ENCODE data around the gene PRSS56.

DNA sequence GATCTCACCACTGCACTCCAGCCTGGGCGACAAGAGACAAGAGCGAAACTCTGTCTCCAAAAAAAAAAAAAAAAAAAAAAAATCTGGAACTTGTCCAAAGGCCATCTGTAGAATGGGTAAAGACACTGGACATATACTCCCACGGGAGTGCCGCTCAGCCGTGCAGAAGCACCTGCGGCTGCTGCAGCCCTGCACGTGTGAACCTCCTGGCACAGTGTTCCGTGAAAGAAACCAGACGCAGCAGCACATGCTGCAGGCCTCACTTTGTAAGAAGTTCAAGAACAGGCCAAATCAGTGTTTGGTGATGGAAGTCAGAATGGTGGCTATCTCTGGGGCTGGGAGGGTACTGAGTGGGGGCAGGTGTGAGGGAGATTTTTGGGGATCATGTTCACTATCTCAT is 12.2 kb downstream of the PRSS56 start:
- TF ChIP-seq, protein P1, sequence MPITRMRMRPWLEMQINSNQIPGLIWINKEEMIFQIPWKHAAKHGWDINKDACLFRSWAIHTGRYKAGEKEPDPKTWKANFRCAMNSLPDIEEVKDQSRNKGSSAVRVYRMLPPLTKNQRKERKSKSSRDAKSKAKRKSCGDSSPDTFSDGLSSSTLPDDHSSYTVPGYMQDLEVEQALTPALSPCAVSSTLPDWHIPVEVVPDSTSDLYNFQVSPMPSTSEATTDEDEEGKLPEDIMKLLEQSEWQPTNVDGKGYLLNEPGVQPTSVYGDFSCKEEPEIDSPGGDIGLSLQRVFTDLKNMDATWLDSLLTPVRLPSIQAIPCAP (CRISPR knock-in tag; IDR thresholded peaks at IDR 0.05; ENCODE audit: low read depth), result no peak
- TF ChIP-seq SP2 (CRISPR knock-in tag; IDR thresholded peaks at IDR 0.05), result no peak
- TF ChIP-seq, protein P2, sequence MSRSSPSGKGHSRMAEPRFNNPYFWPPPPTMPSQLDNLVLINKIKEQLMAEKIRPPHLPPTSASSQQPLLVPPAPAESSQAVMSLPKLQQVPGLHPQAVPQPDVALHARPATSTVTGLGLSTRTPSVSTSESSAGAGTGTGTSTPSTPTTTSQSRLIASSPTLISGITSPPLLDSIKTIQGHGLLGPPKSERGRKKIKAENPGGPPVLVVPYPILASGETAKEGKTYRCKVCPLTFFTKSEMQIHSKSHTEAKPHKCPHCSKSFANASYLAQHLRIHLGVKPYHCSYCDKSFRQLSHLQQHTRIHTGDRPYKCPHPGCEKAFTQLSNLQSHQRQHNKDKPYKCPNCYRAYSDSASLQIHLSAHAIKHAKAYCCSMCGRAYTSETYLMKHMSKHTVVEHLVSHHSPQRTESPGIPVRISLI (CRISPR knock-in tag; IDR thresholded peaks at IDR 0.05; ENCODE audit: borderline replicate concordance), result no peak
- no peak for TF ChIP-seq ZMYM2 (CRISPR knock-in tag; IDR thresholded peaks at IDR 0.05)
- TF ChIP-seq EP300 (IDR thresholded peaks at IDR 0.05; ENCODE audit: low read depth in 2 of 2, low read length in 2 of 2), result no peak
- TF ChIP-seq EP300 (CRISPR knock-in tag; IDR thresholded peaks at IDR 0.05; ENCODE audit: borderline replicate concordance), result no peak
- no peak for TF ChIP-seq NRL (CRISPR knock-in tag; IDR thresholded peaks at IDR 0.05; ENCODE audit: borderline replicate concordance)

All from HepG2 (cell line).